SK-N-MC (cell line): Measurements from ENCODE around the gene STAT4.

ENCODE experiments used
- EZH2 ChIP-seq: fragments of 200-600 bp; sonication (generic); IDR thresholded peaks from one replicate; pipeline ENCODE4 v1.6.1; 2017; ENCODE audit warnings: antibody characterized with exemption
- FOXP2 ChIP-seq: optimal IDR thresholded peaks from 2 replicates; pipeline ENCODE3; 2011; ENCODE audit warnings: mild to moderate bottlenecking, moderate library complexity; ENCODE audit not compliant: insufficient read depth; ENCODE audit errors: extremely low read length, control extremely low read depth
- POLR2AphosphoS5 ChIP-seq: IDR thresholded peaks from 2 replicates; pipeline ENCODE4 v1.6.1; 2012; ENCODE audit warnings: mild to moderate bottlenecking, low read depth, low read length, borderline replicate concordance

DNA sequence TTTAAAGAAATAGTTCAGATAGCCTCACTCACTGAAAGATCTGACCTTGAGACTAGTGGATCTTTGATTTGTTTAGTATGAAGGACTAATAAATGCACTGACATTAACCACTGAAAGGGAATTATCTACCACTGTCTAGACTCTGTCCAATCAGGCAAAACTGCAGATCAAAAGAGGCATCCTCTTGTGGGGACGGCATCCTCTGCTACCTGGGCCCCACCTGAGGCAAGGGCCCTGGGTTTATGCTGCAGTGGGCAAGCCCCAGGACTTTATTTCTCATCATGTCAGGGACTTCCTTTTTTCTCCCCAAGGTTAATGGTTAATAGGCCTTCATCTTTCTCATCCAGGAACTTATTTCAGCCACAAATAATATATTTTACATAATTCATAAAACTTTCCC lies 169.1 kb downstream of the STAT4 start:
- TF ChIP-seq POLR2AphosphoS5 (no peak), EZH2 (no peak), FOXP2 (no peak)
